GM23338 (cell line): ENCODE results near the gene SAMD4A. TPM values are rescaled to one million over a fixed set of nuclear protein-coding genes. Genes with fewer than 3 reads are reported as not detected.

Experiments used
- ATAC-seq: fragments of 200-7000 bp; cut with Tn5 transposase; 3 replicates; pipeline ENCODE4 v1.9.1; 2020
- DNase-seq: peaks from one replicate; pipeline ENCODE4 v3.0.0-alpha.2; 2015; ENCODE audit warnings: low spot score
- H2AFZ ChIP-seq: fragments of 200-600 bp; sonication (generic); 2 replicates; pipeline ENCODE4 v1.8.0; 2016; ENCODE audit warnings: antibody characterized with exemption, mild to moderate bottlenecking, moderate library complexity
- H3F3A ChIP-seq: fragments of 200-600 bp; sonication (generic); replicated peaks from 2 replicates; pipeline ENCODE4 v1.8.0; 2017; ENCODE audit warnings: antibody characterized with exemption, mixed run types, low read depth
- H3K27ac ChIP-seq: fragments of 200-600 bp; sonication (generic); 2 replicates; pipeline ENCODE4 v1.6.1; 2016; ENCODE audit warnings: low read depth
- H3K27me3 ChIP-seq: fragments of 200-600 bp; sonication (generic); 2 replicates; pipeline ENCODE4 v1.8.0; 2016; ENCODE audit warnings: mild to moderate bottlenecking, mixed run types, moderate library complexity; ENCODE audit not compliant: insufficient read depth
- H3K36me3 ChIP-seq: fragments of 200-600 bp; sonication (generic); 2 replicates; pipeline ENCODE4 v1.8.0; 2016; ENCODE audit warnings: mild to moderate bottlenecking; ENCODE audit not compliant: insufficient read depth
- H3K4me1 ChIP-seq: fragments of 200-600 bp; sonication (generic); 2 replicates; pipeline ENCODE4 v1.8.0; 2016; ENCODE audit warnings: mild to moderate bottlenecking, moderate library complexity; ENCODE audit not compliant: insufficient read depth
- H3K4me2 ChIP-seq: fragments of 200-600 bp; sonication (generic); 2 replicates; pipeline ENCODE4 v1.7.1; 2017; ENCODE audit warnings: mixed run types
- H3K4me3 ChIP-seq: fragments of 200-600 bp; sonication (generic); 2 replicates; pipeline ENCODE4 v1.6.1; 2016; ENCODE audit warnings: mixed run types
- H3K79me2 ChIP-seq: fragments of 200-600 bp; sonication (generic); replicated peaks from 2 replicates; pipeline ENCODE4 v1.8.0; 2017; ENCODE audit warnings: mild to moderate bottlenecking; ENCODE audit not compliant: insufficient read depth
- H3K9me2 ChIP-seq: fragments of 200-600 bp; sonication (generic); 2 replicates; pipeline ENCODE4 v1.8.0; 2017; ENCODE audit not compliant: insufficient read depth
- H4K20me1 ChIP-seq: fragments of 200-600 bp; sonication (generic); replicated peaks from 2 replicates; pipeline ENCODE4 v1.8.0; 2017; ENCODE audit warnings: mild to moderate bottlenecking; ENCODE audit not compliant: insufficient read depth
- H3K27ac Mint-ChIP-seq: 2 replicates; pipeline ENCODE4 v1.8.0; 2020; ENCODE audit warnings: inconsistent platforms, mild to moderate bottlenecking, moderate library complexity, mixed read lengths
- H3K27me3 Mint-ChIP-seq: 3 replicates; pipeline ENCODE4 v1.8.0; 2022; ENCODE audit warnings: low read depth, mild to moderate bottlenecking, moderate library complexity, mixed read lengths, inconsistent platforms; ENCODE audit not compliant: insufficient read depth, poor library complexity
- H3K36me3 Mint-ChIP-seq: 3 replicates; pipeline ENCODE4 v1.8.0; 2021; ENCODE audit warnings: low read depth, mild to moderate bottlenecking, inconsistent platforms, moderate library complexity, mixed read lengths
- H3K4me1 Mint-ChIP-seq: 3 replicates; pipeline ENCODE4 v1.8.0; 2020; ENCODE audit warnings: mild to moderate bottlenecking, inconsistent platforms, mixed read lengths
- H3K4me3 Mint-ChIP-seq: 3 replicates; pipeline ENCODE4 v1.8.0; 2021; ENCODE audit warnings: moderate library complexity, mild to moderate bottlenecking, inconsistent platforms, mixed read lengths
- H3K9me3 Mint-ChIP-seq: 3 replicates; pipeline ENCODE4 v1.8.0; 2020; ENCODE audit warnings: moderate library complexity, mild to moderate bottlenecking, inconsistent platforms, mixed read lengths
- CTCF ChIP-seq, 2 experiments: fragments of 200-600 bp in 1 of 2; sonication (generic) in 1 of 2; conservative IDR thresholded peaks; 2 replicates each; pipeline versions ENCODE4 v1.5.1 to v1.6.1; 2016 to 2017; ENCODE audit warnings: antibody characterized with exemption in 2 of 2, low read depth in 2 of 2, mild to moderate bottlenecking in 2 of 2, moderate library complexity in 1 of 2
- ETS1 ChIP-seq: IDR thresholded peaks from 2 replicates; pipeline ENCODE4 v1.6.1; 2016; ENCODE audit warnings: antibody characterized with exemption
- EZH2 ChIP-seq: fragments of 200-600 bp; sonication (generic); IDR thresholded peaks from one replicate; pipeline ENCODE4 v1.8.0; 2017; ENCODE audit warnings: antibody characterized with exemption, mild to moderate bottlenecking, low read depth; ENCODE audit not compliant: unreplicated experiment
- EZH2phosphoT487 ChIP-seq: fragments of 200-600 bp; sonication (generic); IDR thresholded peaks from one replicate; pipeline ENCODE4 v1.8.1; 2018; ENCODE audit warnings: antibody characterized with exemption; ENCODE audit not compliant: unreplicated experiment
- JUNB ChIP-seq: IDR thresholded peaks from one replicate; pipeline ENCODE4 v1.6.1; 2016; ENCODE audit warnings: antibody characterized with exemption; ENCODE audit not compliant: unreplicated experiment
- POLR2AphosphoS5 ChIP-seq: IDR thresholded peaks from 2 replicates; pipeline ENCODE4 v1.6.1; 2016; ENCODE audit warnings: antibody characterized with exemption, low read depth
- STAT1 ChIP-seq: IDR thresholded peaks from one replicate; pipeline ENCODE4 v1.6.1; 2016; ENCODE audit warnings: antibody characterized with exemption; ENCODE audit not compliant: unreplicated experiment
- ZNF114 ChIP-seq: fragments of 250-450 bp; sonication (Bioruptor Pico); IDR thresholded peaks from 2 replicates; pipeline ENCODE4 v1.5.0; 2020; ENCODE audit warnings: mild to moderate bottlenecking, moderate library complexity
- ZNF331 ChIP-seq: fragments of 250-450 bp; sonication (Bioruptor Pico); IDR thresholded peaks from 2 replicates; pipeline ENCODE4 v1.5.0; 2020; ENCODE audit warnings: low read depth, mild to moderate bottlenecking, moderate library complexity
- ZNF462 ChIP-seq: fragments of 250-450 bp; sonication (Bioruptor Pico); IDR thresholded peaks from 2 replicates; pipeline ENCODE4 v1.5.0; 2020; ENCODE audit warnings: mild to moderate bottlenecking, moderate library complexity
- polyA plus RNA-seq: library from polyadenylated mRNA; unstranded; fragments of >200 nt; fragmentation: Nextera tagmentation; extraction: Ambion mirVana; gene quantifications from 2 replicates; pipeline ENCODE4 v1.2.1, GENCODE V29; 2016
- total RNA-seq: library from RNA; depleted of rRNA; stranded (reverse); fragments of >200 nt; shearing (Covaris generic); gene quantifications from 2 replicates; pipeline ENCODE4 v1.2.3, GENCODE V29; 2014

SAMD4A gene
- total and polyA plus RNA-seq, 2 experiments from 2014 or later, result 1.6 to 6.9 TPM

- Histone ChIP-seq H3K27ac (no peak overlapping the region), H3K36me3 (no peaks in the 10 kb centered on the region), H3K27me3 (no peaks in the 10 kb centered on the region; the same call in 1 of the 2 replicates), H3K4me3 (no peak overlapping the region), H3K4me2 (no peak overlapping the region), H3K79me2 (no peaks in the 10 kb centered on the region), H2AFZ (no peak overlapping the region), H3F3A (no peaks in the 10 kb centered on the region), H3K4me1 (peaks cover 20% of the 10 kb centered on the region; the same call in 1 of the 2 replicates), H3K9me2 (no peaks in the 10 kb centered on the region), H4K20me1 (no peaks in the 10 kb centered on the region)
- no peak overlapping the region for H3K27ac Mint-ChIP-seq
- no peak overlapping the region for H3K4me3 Mint-ChIP-seq
- TF ChIP-seq ZNF462 (CRISPR knock-in tag) (no peak), JUNB (no peak), EZH2 (no peak), STAT1 (no peak)
- DNase-seq (no peak), ATAC-seq (no peak)
- peaks cover 19% of the 10 kb centered on the region for H3K4me1 Mint-ChIP-seq
- peaks cover 6% of the 10 kb centered on the region for H3K27me3 Mint-ChIP-seq
- H3K9me3 Mint-ChIP-seq, result no peaks in the 10 kb centered on the region
- no peaks in the 10 kb centered on the region for H3K36me3 Mint-ChIP-seq
Observed at GRCh38 chr14:54695196-54695595, 128.3 kb downstream of the SAMD4A start.

- peaks cover 9% of the 10 kb centered on the region for H3K4me1 Mint-ChIP-seq
- peaks cover 17% of the 10 kb centered on the region; the same call in 1 of the 2 replicates for H3K4me1 ChIP-seq
- ATAC-seq (no peak), DNase-seq (no peak)
- H3K9me2 ChIP-seq, result no peaks in the 10 kb centered on the region; the same call in 1 of the 2 replicates
- no peaks in the 10 kb centered on the region for H3K79me2 ChIP-seq
- H3K27me3 ChIP-seq, result no peaks in the 10 kb centered on the region; the same call in 1 of the 2 replicates
- H3K4me3 Mint-ChIP-seq, result no peak overlapping the region
- H4K20me1 ChIP-seq, result no peaks in the 10 kb centered on the region
- H3F3A ChIP-seq, result no peaks in the 10 kb centered on the region
- no peaks in the 10 kb centered on the region for H3K9me3 Mint-ChIP-seq
- no peak overlapping the region for H3K27ac Mint-ChIP-seq
- H3K27ac ChIP-seq, result no peak overlapping the region
- no peak overlapping the region for H2AFZ ChIP-seq
- no peak overlapping the region for H3K4me2 ChIP-seq
- no peak overlapping the region for H3K4me3 ChIP-seq
- H3K36me3 ChIP-seq, result no peaks in the 10 kb centered on the region
- H3K27me3 Mint-ChIP-seq, result peaks cover 6% of the 10 kb centered on the region
- no peaks in the 10 kb centered on the region for H3K36me3 Mint-ChIP-seq
- no peak for TF ChIP-seq EZH2phosphoT487
- TF ChIP-seq CTCF (conservative IDR thresholded peaks at IDR 0.05; ENCODE audit: low read depth in 2 of 2), result no peak
- TF ChIP-seq POLR2AphosphoS5, result no peak
- TF ChIP-seq ZNF331 (CRISPR knock-in tag), result no peak
- no peak for TF ChIP-seq EZH2
- no peak for TF ChIP-seq ETS1
- no peak for TF ChIP-seq ZNF114 (CRISPR knock-in tag)
Observed at GRCh38 chr14:54697001-54697400, 130.1 kb downstream of the SAMD4A start.
